DMS79 (cell line): ENCODE results near the gene FADS2.

Experiments used
- DNase-seq: peaks from one replicate; lab custom pipeline; 2025; lab: John Stamatoyannopoulos, UW

The FADS2 gene

GRCh38 chr11:61887839-61888494 lies 59.9 kb downstream of the FADS2 start:
- no peak for DNase-seq

DNA sequence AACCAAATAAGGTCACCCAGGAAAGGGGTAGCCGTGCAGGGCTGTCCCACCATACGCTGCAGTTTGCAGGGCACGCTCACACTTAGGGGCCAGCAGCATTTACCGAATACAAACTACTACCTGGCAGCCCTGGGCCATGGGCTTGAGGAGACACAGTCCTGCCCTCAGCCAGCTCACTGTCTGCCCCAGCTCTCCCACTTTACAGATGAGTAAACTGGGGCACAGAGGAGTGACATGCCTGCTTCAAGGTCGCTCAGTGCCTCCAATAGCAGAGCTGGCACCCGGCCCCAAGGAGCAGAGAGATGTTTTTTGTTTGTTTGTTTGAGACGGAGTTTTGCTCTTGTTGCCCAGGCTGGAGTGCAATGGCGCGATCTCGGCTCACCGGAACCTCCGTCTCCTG lies 60.5 kb downstream of the FADS2 start:
- no peak for DNase-seq

- DNase-seq = no peak
Measured at GRCh38 chr11:61889831-61890230, 61.7 kb downstream of the FADS2 start.

- no peak for DNase-seq
Measured at GRCh38 chr11:61890529-61891330, 62.6 kb downstream of the FADS2 start.

- peak; percentile 41 for DNase-seq
Measured at GRCh38 chr11:61891331-61892084, 63.4 kb downstream of the FADS2 start, which contains the start of gene FADS3. Gene FADS3 (minus strand): TSS chr11:61891545. CDS start chr11:61891381, 164 bp downstream.

DNA sequence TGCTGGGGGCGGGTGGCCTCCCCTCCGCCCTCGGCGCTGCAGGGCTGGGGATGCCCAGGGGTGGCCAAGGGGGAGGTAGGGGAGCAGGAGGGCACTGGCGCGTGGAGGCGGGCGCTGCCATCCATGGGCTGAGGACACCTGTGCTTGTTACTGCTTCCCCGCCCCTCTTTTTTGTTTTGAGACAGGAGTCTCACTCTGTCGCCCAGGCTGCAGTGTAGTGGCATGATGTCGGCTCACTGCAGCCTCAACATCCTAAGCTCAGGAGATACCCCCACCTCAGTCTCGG lies 63.9 kb downstream of the FADS2 start:
- no peak for DNase-seq

- DNase-seq = no peak
Measured at GRCh38 chr11:61893981-61894380, 65.9 kb downstream of the FADS2 start.

DNA sequence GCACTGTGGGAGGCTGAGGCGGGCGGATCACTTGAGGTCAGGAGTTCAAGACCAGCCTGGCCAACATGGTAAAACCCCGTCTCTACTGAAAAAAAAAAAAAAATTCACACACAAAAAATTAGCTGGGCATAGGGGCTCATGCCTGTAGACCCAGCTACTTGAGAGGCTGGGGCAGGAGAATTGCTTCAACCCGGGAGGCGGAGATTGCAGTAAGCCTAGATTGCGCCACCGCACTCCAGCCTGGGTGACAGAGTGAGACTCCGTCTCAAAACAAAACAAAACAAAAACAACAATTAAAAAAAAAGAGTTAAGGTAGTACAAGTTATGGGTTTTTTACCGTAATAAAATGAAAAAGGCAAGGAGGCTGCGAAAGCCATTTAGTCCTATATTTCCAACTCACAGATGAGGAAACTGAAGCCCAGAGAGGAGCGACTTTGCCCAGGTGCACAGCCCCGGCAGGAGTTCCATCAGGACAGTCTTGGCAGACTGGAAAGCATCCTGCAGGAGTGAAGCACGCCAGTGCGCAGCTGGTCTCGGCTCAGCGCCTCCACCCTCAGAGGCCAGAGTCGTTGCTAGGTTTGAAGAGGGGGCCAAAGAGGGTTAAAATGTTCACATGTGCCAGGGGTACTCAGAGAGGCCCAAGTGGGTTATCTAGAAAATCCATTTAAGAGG lies 67.1 kb downstream of the FADS2 start:
- DNase-seq = peak; percentile 56

GRCh38 chr11:61895718-61896059 lies 67.6 kb downstream of the FADS2 start:
- DNase-seq = no peak

DNA sequence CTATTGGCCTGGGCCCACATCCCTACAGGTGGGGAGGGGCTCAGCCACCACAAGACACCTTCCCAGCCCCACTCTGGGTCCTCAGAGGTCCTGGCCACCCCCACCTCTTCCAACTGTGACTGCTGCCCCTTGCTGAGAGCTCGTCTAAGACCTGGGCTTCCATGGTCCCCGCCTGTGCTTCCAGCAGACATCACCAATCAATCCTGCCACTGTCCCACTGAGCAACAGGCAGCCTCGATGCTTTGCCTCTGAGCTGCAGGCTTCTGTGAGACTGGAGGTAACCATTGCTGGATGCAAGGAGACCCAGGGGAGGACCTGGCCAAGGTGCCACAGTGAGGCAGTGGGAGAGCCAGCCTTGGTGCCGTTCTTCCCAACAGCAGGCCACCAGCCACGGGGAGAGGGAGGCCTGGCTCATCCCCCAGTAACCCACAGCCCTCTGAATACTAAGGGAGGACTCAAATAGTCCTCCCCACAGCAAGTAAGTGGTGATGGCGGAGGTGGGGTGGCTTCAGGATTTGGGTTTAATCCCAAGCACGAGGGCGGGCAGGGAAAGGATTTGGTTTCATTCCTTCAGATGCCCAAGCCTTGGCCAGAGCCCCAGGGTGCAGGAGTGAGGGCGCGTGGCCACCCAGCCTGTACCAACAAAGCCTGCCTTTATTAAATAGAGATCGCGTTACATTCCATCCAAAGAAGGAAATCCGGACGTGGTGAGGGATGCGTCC lies 68.7 kb downstream of the FADS2 start:
- DNase-seq = no peak

DNA sequence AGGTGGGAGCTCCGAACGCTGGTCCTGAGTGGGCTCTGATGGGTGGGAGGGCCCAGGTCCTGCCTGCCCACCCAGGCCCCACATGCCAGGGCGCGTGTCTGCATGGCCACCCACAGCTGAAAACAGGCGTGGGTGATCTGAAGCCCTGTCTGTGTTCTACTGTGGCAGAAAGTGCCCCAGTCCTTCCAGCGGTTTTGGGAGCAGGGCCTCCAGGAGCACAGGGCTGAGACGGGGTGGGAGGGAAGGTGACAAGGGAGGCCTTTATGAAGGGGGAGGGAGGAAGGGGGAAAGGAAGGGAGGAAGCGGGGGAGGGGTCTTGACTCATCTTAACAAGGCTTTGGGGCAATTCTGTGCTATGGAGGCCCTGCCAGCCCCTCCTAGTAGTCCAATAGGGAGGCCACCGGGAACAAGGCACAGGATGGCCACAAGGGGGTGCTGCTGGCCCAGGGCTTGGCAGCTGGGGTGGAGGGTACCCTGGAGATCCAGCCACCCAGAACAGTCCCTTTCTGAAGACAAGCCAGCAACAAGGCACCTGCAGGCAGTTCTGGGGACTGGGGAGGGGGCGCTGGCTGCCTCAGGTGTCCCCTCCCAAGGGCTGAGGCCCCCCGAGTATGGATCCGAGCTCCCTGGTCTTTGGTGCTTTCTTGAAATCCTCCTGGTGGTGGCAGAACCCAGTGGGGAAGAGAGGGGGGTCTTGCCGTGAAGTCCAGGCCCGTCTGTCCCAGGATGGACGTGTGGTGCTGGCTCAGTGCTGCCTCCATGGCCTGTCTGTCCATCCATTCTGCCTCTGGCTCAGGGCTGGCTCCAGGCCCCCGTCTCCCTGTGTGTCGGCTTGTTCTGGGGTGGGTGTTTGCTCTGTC lies 69.5 kb downstream of the FADS2 start:
- peak; percentile 34 for DNase-seq

GRCh38 chr11:61898247-61898582 lies 70.1 kb downstream of the FADS2 start:
- DNase-seq = no peak

GRCh38 chr11:61899146-61899841 lies 71.2 kb downstream of the FADS2 start:
- no peak for DNase-seq

DNA sequence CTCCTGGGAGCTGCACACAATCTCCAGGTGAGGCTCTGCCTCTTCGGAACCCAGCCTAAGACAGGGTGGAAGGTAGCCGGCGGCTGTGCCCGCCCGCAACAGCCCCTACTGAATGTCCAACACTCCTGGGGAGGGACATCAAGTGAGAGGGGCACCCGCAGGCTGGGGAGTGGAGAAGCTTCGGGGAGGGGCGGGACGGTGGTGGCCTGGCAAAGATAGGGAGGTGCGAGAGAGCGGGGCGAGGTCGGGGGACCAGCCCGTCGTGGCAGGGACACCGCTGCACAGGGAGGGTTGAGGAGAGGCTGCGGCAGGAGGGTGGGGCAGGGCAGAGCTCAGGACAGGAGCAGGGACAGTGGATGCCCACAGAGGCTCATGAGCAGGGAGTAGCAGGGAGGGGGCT lies 72.2 kb downstream of the FADS2 start:
- DNase-seq = no peak

GRCh38 chr11:61901397-61901796 lies 73.3 kb downstream of the FADS2 start:
- no peak for DNase-seq

DNA sequence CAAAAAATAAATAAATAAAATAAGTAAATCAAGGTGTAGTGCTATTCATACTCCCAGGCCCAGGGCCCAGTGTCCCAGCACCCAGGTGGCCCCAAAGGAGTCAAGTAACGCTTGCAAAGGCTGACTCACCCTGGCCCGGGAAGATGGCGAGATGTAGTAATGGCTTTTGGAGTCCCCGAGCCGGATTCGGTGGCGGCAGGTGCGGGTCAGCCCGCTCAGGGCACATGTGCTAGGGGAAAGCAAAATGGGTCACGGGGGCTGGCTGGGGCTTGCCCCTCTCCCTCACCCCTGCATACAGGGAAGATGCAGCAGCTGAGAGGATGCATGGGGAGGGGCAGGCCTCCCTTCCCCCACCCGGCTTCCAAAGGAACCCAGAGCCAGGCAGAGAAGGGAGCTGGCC lies 74.2 kb downstream of the FADS2 start:
- no peak for DNase-seq

DNA sequence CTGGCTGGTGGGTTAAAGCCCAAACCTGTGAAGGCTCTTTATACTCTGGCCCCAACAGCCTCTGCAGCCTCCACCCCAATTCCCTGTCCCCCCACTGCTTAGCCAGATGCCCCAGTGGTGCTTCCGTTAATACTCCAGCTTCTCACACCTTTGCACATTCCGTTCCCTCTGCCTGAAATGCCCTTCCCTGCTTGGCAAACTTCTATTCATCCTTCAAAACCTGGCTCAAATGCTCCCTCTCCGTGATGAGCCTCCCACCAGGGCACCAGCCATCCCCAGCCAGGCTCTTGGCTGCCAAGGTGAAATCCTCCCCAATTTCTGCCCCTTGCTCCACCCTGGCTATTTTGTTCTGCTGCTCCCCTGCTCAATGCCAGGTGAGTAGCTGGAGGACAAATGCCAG lies 75.7 kb downstream of the FADS2 start:
- no peak for DNase-seq

DNA sequence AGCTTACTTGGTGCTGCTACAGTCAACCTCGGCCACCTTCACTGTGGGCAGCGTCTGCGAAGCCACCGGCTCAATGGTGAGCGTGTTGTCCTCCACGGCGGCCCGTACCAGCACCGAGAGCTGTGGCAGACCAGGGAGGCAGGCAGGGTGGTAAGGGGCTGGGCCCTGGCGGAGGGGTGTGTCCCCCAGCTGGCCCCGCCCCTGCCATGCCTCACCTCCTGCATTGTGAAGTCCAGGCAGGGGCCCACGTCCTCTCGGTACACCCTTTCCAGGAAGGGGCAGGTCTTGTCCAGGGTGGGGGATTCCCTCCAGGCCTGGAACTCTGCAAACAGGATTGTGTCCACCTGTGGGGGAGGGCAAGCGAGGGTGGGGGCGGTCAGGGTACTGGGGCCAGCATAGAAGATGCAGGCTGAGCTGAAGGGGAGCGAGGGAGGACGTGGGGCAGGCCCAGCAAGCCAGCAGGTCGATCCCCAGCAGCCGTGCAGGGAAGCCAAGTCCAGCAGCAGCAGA lies 76.5 kb downstream of the FADS2 start:
- DNase-seq = no peak

GRCh38 chr11:61905067-61905696 lies 77.1 kb downstream of the FADS2 start:
- DNase-seq = no peak
